ENCODE data around the gene NRF1. TPM values are rescaled to one million over a fixed set of nuclear protein-coding genes. Genes with fewer than 3 reads are reported as not detected.
"Not testable (repeated sequence)": the region's sequence is repeated elsewhere in the genome, so short reads cannot be mapped to it uniquely, and the experiment has no call there.

Gene NRF1
- total RNA-seq, 1 experiment from 2014 or later = 14.0 TPM

GRCh38 chr7:129576138-129576537 is 35.4 kb upstream of the NRF1 start:
- no peaks in the 10 kb centered on the region for H3K27me3 ChIP-seq (ENCODE audit: control insufficient read depth, insufficient read depth, low read length)
- CTCF ChIA-PET = no interaction called here
- no peak overlapping the region for H3K27ac ChIP-seq (ENCODE audit: low read length)
- in situ Hi-C loops (cut with HindIII; ENCODE audit: low pct_unique_long_range_greater_than_20kb, low sequenced_read_pairs) = no loop called here
- ATAC-seq (no peak), DNase-seq (ENCODE audit: low read depth, low spot score) (no peak)
- intact Hi-C loops (cut with micrococcal nuclease; ENCODE audit: unreplicated experiment) = no loop called here
- no peaks in the 10 kb centered on the region for H3K9me3 ChIP-seq (ENCODE audit: control insufficient read depth, insufficient read depth, low read depth, low read length)
- no TSS peak for BruUV-seq (replicated peaks)
- no peaks in the 10 kb centered on the region for H3K36me3 ChIP-seq (ENCODE audit: control insufficient read depth, insufficient read depth, low read length)
- no peaks in the 10 kb centered on the region for H3K4me1 ChIP-seq (ENCODE audit: control insufficient read depth, insufficient read depth, low read length)
- H3K4me3 ChIP-seq (ENCODE audit: low read depth in 2 of 2, low read length in 2 of 2) = no peak overlapping the region
- POLR2A ChIA-PET = no interaction called here
- TF ChIP-seq SIN3A (IDR thresholded peaks at IDR 0.05; ENCODE audit: borderline replicate concordance, insufficient read depth, low read depth, low read length) (no peak), TCF7L2 (IDR thresholded peaks at IDR 0.05; ENCODE audit: low read depth, low read length) (no peak)

GRCh38 chr7:129578829-129579228 is 32.7 kb upstream of the NRF1 start:
- Histone ChIP-seq H3K36me3 (ENCODE audit: control insufficient read depth, insufficient read depth, low read length) (no peaks in the 10 kb centered on the region), H3K27me3 (ENCODE audit: control insufficient read depth, insufficient read depth, low read length) (no peaks in the 10 kb centered on the region), H3K4me1 (ENCODE audit: control insufficient read depth, insufficient read depth, low read length) (no peaks in the 10 kb centered on the region), H3K4me3 (ENCODE audit: low read depth in 2 of 2, low read length in 2 of 2) (no peak overlapping the region), H3K9me3 (ENCODE audit: control insufficient read depth, insufficient read depth, low read depth, low read length) (no peaks in the 10 kb centered on the region), H3K27ac (ENCODE audit: low read length) (no peak overlapping the region)
- intact Hi-C loops (cut with micrococcal nuclease; ENCODE audit: unreplicated experiment) = no loop called here
- ATAC-seq (no peak), DNase-seq (ENCODE audit: low read depth, low spot score) (no peak)
- POLR2A ChIA-PET = no interaction called here
- BruUV-seq (replicated peaks) = no TSS peak
- in situ Hi-C loops (cut with HindIII; ENCODE audit: low pct_unique_long_range_greater_than_20kb, low sequenced_read_pairs) = no loop called here
- CTCF ChIA-PET = no interaction called here
- TF ChIP-seq TCF7L2 (IDR thresholded peaks at IDR 0.05; ENCODE audit: low read depth, low read length) = no peak

- H3K4me1 ChIP-seq (ENCODE audit: control insufficient read depth, insufficient read depth, low read length); CTCF ChIA-PET; H3K4me3 ChIP-seq (ENCODE audit: low read depth in 2 of 2, low read length in 2 of 2); H3K27ac ChIP-seq (ENCODE audit: low read length); intact Hi-C loops (cut with micrococcal nuclease; ENCODE audit: unreplicated experiment); in situ Hi-C loops (cut with HindIII; ENCODE audit: low pct_unique_long_range_greater_than_20kb, low sequenced_read_pairs); H3K36me3 ChIP-seq (ENCODE audit: control insufficient read depth, insufficient read depth, low read length); DNase-seq (ENCODE audit: low read depth, low spot score); H3K9me3 ChIP-seq (ENCODE audit: control insufficient read depth, insufficient read depth, low read depth, low read length); H3K27me3 ChIP-seq (ENCODE audit: control insufficient read depth, insufficient read depth, low read length); ATAC-seq; BruUV-seq (replicated peaks): not testable (repeated sequence)
- POLR2A ChIA-PET = interaction anchor here (0.9 kb wide), 1 partner anchor 15 kb away, joined by 10 read pairs; no protein-coding TSS in a partner anchor
Observed at GRCh38 chr7:129586179-129586578, 25.3 kb upstream of the NRF1 start.

DNA sequence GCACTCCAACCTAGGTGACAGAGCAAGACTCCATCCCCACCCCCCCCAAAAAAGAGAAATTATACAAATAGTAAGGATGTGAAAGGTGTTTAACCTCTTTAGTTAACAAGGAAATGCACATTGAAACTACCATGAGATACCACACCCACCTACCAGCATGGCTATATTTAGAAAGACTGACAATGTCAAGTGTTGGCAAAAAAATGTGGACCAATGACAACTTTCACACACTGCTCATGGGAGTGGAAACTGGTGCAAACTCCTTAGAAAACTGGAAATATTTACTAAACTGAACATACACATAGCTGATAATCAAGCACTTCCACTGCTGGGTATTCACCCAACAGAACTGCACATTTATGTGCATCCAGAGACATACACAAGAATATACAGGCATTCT is 23.3 kb upstream of the NRF1 start:
- TF ChIP-seq, protein P1, sequence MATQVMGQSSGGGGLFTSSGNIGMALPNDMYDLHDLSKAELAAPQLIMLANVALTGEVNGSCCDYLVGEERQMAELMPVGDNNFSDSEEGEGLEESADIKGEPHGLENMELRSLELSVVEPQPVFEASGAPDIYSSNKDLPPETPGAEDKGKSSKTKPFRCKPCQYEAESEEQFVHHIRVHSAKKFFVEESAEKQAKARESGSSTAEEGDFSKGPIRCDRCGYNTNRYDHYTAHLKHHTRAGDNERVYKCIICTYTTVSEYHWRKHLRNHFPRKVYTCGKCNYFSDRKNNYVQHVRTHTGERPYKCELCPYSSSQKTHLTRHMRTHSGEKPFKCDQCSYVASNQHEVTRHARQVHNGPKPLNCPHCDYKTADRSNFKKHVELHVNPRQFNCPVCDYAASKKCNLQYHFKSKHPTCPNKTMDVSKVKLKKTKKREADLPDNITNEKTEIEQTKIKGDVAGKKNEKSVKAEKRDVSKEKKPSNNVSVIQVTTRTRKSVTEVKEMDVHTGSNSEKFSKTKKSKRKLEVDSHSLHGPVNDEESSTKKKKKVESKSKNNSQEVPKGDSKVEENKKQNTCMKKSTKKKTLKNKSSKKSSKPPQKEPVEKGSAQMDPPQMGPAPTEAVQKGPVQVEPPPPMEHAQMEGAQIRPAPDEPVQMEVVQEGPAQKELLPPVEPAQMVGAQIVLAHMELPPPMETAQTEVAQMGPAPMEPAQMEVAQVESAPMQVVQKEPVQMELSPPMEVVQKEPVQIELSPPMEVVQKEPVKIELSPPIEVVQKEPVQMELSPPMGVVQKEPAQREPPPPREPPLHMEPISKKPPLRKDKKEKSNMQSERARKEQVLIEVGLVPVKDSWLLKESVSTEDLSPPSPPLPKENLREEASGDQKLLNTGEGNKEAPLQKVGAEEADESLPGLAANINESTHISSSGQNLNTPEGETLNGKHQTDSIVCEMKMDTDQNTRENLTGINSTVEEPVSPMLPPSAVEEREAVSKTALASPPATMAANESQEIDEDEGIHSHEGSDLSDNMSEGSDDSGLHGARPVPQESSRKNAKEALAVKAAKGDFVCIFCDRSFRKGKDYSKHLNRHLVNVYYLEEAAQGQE (IDR thresholded peaks at IDR 0.05; ENCODE audit: insufficient read depth in 1 of 2, low read depth in 2 of 2, low read length in 1 of 2) = no peak
- no peak for TF ChIP-seq SIN3A (IDR thresholded peaks at IDR 0.05; ENCODE audit: borderline replicate concordance, insufficient read depth, low read depth, low read length)
- TF ChIP-seq POLR2AphosphoS5 (IDR thresholded peaks at IDR 0.05; ENCODE audit: low read depth, low read length) = no peak
- TF ChIP-seq, protein P2, sequence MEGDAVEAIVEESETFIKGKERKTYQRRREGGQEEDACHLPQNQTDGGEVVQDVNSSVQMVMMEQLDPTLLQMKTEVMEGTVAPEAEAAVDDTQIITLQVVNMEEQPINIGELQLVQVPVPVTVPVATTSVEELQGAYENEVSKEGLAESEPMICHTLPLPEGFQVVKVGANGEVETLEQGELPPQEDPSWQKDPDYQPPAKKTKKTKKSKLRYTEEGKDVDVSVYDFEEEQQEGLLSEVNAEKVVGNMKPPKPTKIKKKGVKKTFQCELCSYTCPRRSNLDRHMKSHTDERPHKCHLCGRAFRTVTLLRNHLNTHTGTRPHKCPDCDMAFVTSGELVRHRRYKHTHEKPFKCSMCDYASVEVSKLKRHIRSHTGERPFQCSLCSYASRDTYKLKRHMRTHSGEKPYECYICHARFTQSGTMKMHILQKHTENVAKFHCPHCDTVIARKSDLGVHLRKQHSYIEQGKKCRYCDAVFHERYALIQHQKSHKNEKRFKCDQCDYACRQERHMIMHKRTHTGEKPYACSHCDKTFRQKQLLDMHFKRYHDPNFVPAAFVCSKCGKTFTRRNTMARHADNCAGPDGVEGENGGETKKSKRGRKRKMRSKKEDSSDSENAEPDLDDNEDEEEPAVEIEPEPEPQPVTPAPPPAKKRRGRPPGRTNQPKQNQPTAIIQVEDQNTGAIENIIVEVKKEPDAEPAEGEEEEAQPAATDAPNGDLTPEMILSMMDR (IDR thresholded peaks at IDR 0.05) = no peak
- TF ChIP-seq TCF7L2 (IDR thresholded peaks at IDR 0.05; ENCODE audit: low read depth, low read length) = no peak
- POLR2A ChIA-PET = interaction anchor here (0.6 to 0.7 kb wide), 2 partner anchors 20 to 393 kb away, joined by 3 read pairs; no protein-coding TSS in a partner anchor
- Histone ChIP-seq H3K36me3 (ENCODE audit: control insufficient read depth, insufficient read depth, low read length) (no peaks in the 10 kb centered on the region), H3K4me3 (ENCODE audit: low read depth in 2 of 2, low read length in 2 of 2) (no peak overlapping the region), H3K27me3 (ENCODE audit: control insufficient read depth, insufficient read depth, low read length) (no peaks in the 10 kb centered on the region), H3K27ac (ENCODE audit: low read length) (no peak overlapping the region), H3K9me3 (ENCODE audit: control insufficient read depth, insufficient read depth, low read depth, low read length) (peaks cover 5% of the 10 kb centered on the region; the same call in 1 of the 2 replicates), H3K4me1 (ENCODE audit: control insufficient read depth, insufficient read depth, low read length) (no peaks in the 10 kb centered on the region)
- CTCF ChIA-PET = no interaction called here
- BruUV-seq (replicated peaks) = no TSS peak
- DNase-seq (ENCODE audit: low read depth, low spot score) (no peak), ATAC-seq (no peak)
- intact Hi-C loops (cut with micrococcal nuclease; ENCODE audit: unreplicated experiment) (no loop called here), in situ Hi-C loops (cut with HindIII; ENCODE audit: low pct_unique_long_range_greater_than_20kb, low sequenced_read_pairs) (no loop called here)
